GM12873 (cell line): ENCODE measurements around the gene ZNF74.

Source experiments
- CTCF ChIP-seq: IDR thresholded peaks from 2 replicates; pipeline ENCODE4 v1.5.1; 2012; ENCODE audit warnings: low read depth, mild to moderate bottlenecking, moderate library complexity, low read length, control low read depth; ENCODE audit not compliant: insufficient read depth; ENCODE audit errors: missing control alignments

The ZNF74 gene

DNA sequence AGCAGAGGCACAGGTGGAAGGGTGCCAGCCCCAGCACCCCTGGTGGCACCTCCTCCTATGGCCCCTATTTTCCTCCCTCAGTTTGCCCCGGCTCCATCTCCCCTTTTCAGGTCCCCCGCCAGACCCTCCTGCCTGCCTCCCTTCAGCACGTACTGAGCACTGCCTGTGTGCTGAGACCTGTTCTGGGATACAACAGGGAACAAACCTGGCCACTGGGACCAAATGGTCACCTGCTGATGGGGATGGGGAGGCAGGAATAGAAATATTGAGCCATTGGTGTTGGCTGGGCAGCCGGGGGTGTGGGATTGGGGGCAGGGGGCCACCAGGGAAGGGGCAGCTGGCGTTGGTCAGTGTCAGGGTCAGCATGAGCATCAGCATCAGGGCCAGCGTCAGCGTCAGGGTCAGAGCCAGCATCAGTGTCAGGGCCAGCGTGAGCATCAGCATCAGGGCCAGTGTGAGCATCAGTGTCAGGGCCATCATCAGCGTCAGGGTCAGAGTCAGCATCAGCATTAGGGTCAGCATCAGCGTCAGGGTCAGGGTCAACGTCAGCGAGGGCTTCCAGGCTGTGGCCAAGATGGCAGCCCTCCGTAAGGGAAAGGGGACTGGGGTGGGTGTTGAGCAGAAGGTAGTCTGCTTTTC, 7.5 kb downstream of the ZNF74 start:
- no peak for TF ChIP-seq CTCF

- TF ChIP-seq CTCF = no peak
Observed at GRCh38 chr22:20402960-20403778, 9.2 kb downstream of the ZNF74 start.

DNA sequence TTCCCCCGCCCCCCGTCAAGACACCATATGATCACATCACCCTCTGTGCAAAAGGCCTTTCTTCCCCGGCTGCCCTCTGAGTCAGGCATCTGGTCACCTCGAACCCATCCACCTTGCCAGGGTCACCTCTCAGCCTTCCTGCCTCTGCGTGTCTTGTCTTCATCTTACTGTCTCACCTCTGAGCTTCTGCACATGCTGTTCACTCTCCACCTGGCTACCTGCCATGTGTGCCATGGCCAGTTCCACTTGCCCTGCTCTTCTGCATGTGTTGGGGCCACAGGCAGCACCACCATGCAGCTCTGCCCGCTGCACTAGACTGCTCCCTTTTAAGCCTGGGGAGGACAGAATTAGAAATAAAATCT, 9.8 kb downstream of the ZNF74 start:
- no peak for TF ChIP-seq CTCF

DNA sequence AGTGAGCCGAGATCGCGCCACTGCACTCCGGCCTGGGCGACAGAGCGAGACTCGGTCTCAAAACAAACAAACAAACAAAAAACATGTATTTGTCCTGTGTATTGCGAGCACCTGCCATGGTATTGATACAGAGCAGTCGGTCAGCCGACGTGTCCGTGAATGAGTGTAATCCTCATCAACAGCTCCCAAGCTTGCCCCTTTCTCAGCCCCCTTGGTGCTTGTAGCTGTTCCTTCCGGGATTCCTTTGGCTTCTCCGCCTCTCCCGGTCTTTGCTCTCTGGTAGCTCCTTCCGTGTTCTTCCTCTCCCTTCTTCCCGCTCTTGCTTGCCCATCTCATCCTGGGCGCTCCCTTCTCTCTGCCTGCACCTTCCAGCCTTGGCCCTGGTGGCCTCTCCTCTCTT, 10.9 kb downstream of the ZNF74 start:
- no peak for TF ChIP-seq CTCF

DNA sequence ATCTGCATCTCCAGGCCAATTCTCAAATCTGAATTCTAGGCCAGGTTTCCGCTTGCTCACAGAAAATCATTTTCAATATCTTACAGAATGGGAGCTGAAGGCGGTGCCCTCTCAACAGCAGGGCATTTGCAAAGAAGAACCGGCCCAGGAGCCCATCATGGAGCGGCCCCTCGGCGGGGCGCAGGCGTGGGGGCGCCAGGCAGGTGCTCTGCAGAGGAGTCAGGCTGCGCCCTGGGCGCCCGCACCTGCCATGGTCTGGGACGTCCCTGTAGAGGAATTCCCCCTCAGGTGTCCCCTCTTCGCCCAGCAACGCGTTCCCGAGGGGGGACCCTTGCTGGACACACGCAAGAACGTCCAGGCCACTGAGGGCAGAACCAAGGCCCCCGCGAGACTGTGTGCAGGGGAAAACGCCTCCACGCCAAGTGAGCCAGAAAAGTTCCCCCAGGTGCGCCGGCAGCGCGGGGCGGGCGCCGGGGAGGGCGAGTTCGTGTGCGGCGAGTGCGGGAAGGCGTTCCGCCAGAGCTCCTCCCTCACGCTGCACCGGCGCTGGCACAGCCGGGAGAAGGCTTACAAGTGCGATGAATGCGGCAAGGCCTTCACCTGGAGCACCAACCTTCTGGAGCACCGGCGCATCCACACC, 11.5 kb downstream of the ZNF74 start:
- TF ChIP-seq CTCF = no peak

DNA sequence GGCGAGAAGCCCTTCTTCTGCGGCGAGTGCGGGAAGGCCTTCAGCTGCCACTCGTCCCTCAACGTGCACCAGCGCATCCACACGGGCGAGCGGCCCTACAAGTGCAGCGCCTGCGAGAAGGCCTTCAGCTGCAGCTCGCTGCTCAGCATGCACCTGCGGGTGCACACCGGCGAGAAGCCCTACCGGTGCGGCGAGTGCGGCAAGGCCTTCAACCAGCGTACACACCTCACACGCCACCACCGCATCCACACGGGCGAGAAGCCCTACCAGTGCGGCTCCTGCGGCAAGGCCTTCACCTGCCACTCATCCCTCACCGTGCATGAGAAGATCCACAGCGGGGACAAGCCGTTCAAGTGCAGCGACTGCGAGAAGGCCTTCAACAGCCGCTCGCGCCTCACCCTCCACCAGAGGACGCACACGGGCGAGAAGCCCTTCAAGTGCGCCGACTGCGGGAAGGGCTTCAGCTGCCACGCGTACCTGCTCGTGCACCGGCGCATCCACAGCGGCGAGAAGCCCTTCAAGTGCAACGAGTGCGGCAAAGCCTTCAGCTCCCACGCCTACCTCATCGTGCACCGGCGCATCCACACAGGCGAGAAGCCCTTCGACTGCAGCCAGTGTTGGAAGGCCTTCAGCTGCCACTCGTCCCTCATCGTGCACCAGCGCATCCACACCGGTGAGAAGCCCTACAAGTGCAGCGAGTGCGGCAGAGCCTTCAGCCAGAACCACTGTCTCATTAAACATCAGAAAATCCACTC, 12.2 kb downstream of the ZNF74 start:
- TF ChIP-seq CTCF = peak; percentile 42
